Right lobe of liver (tissue), 6 donors: ENCODE results near the gene RHEX. TPM values are rescaled to one million over a fixed set of nuclear protein-coding genes. Genes with fewer than 3 reads are reported as not detected.
"Not testable (repeated sequence)": the region's sequence is repeated elsewhere in the genome, so short reads cannot be mapped to it uniquely, and the experiment has no call there.

Experiments
- ATAC-seq, 4 donors: fragments of 200-7000 bp; cut with Tn5 transposase; one replicate each; pipeline ENCODE4 v1.9.1; 2020; ENCODE audit warnings: mild to moderate bottlenecking in 4 of 4, moderate library complexity in 4 of 4
- DNase-seq, 3 donors: peaks; one replicate each; pipeline ENCODE4 v3.0.0-alpha.2; 2020
- H3K27ac ChIP-seq, 3 donors: fragments of 200-600 bp; one replicate each; pipeline ENCODE4 v1.8.0; 2022
- H3K27me3 ChIP-seq, 2 donors: fragments of 200-600 bp; one replicate each; pipeline ENCODE4 v1.8.0; 2022
- H3K36me3 ChIP-seq, 4 donors: fragments of 200-600 bp; sonication (generic) in 1 of 4; one replicate each; pipeline versions ENCODE4 v1.5.1 to v1.8.0; 2017 to 2022; ENCODE audit warnings: control low read depth in 1 of 4
- H3K4me1 ChIP-seq, 4 donors: fragments of 200-600 bp; sonication (generic) in 1 of 4; one replicate each; pipeline versions ENCODE4 v1.5.1 to v1.8.0; 2017 to 2022; ENCODE audit warnings: control low read depth in 1 of 4
- H3K4me3 ChIP-seq, 3 donors: fragments of 200-600 bp; one replicate each; pipeline ENCODE4 v1.8.0; 2022
- H3K9me3 ChIP-seq, 4 donors: fragments of 200-600 bp; sonication (generic) in 1 of 4; one replicate each; pipeline versions ENCODE4 v1.5.1 to v1.8.0; 2017 to 2022; ENCODE audit warnings: control low read depth in 1 of 4
- POLR2A ChIP-seq: fragments of 450-650 bp; IDR thresholded peaks from one replicate; pipeline ENCODE4 v1.6.1; 2017; ENCODE audit warnings: antibody characterized with exemption, mild to moderate bottlenecking
- WGBS: methylation state at CpG from one replicate; pipeline ENCODE4 v1.1.6; 2018; ENCODE audit warnings: low coverage, low lambda C conversion rate; ENCODE audit not compliant: insufficient coverage; ENCODE audit errors: missing lambda C conversion rate; 5-methylcytosine and 5-hydroxymethylcytosine counted together
- intact Hi-C, 2 donors: fragments of 100-400 bp; cut with DNase I; formaldehyde crosslinking; loops; one replicate each; pipeline versions ENCODE4 v1.11.2 to v1.14.1; 2022
- total RNA-seq, 6 experiments: library from RNA; depleted of rRNA in 2 of 6; stranded (reverse); fragments of >200 nt in 2 of 6; fragmentation: NEBNext Ultra II Directional in 3 of 6; extraction: Animal tissue kit (Norgen Biotek cat#: 25700) in 3 of 6; gene quantifications; one replicate each; pipeline versions ENCODE4 v1.1.0 to v1.2.4, GENCODE V29; 2016 to 2023
- TF ChIP-seq, protein P1 (sequence below), 4 donors: fragments of 200-600 bp in 3 of 4; fragments of 450-650 bp in 1 of 4; IDR thresholded peaks; one replicate each; pipeline versions ENCODE4 v1.5.1 to v1.8.0; 2016 to 2022; ENCODE audit warnings: antibody characterized with exemption in 4 of 4, mild to moderate bottlenecking in 2 of 4
- donor health status: DM: no; HTN: yes; CAD: no.
- donor health status: DM: no; HTN: no; CAD: no.
- donor health status: DM: no; HTN: no; CAD: no.
- donor health status: DM: no; HTN: yes; CAD: no.
- donor health status: DM: no; HTN: yes; CAD: no.

RHEX gene
- total RNA-seq, 6 experiments from 2014 or later: 0.18 to 0.57 (median 0.26) TPM; not detected in 1

DNA sequence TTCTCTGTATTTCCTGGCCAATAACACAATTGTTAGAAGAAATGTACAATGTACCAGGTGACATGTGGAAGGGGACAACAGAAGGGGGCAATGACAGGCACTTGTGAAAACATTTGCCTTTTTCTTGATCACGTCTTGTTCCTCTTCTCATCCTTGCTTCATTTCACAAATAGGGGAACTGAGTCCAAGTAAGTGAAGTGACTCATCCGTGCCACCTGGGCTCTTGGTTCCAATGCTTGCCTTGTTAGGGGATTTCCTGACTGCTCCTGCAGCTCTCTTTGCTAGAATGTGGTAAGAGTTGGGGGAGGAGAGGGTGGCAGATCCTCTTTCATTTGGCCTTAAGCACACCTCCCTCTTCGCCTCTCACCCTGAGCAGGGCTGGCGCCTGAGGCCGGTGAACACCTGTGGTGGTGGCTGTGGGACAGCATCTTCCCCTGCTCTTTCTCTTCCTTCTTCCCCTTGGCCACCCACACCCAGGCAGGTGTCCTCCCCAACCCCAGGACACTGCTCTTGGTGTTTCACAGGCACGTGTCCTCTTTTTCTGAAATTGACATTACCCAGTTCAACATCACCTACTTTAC is 2.2 kb upstream of the RHEX start:
- TF ChIP-seq, protein P1, sequence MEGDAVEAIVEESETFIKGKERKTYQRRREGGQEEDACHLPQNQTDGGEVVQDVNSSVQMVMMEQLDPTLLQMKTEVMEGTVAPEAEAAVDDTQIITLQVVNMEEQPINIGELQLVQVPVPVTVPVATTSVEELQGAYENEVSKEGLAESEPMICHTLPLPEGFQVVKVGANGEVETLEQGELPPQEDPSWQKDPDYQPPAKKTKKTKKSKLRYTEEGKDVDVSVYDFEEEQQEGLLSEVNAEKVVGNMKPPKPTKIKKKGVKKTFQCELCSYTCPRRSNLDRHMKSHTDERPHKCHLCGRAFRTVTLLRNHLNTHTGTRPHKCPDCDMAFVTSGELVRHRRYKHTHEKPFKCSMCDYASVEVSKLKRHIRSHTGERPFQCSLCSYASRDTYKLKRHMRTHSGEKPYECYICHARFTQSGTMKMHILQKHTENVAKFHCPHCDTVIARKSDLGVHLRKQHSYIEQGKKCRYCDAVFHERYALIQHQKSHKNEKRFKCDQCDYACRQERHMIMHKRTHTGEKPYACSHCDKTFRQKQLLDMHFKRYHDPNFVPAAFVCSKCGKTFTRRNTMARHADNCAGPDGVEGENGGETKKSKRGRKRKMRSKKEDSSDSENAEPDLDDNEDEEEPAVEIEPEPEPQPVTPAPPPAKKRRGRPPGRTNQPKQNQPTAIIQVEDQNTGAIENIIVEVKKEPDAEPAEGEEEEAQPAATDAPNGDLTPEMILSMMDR (IDR thresholded peaks at IDR 0.05): no peak
- no peak for TF ChIP-seq POLR2A

DNA sequence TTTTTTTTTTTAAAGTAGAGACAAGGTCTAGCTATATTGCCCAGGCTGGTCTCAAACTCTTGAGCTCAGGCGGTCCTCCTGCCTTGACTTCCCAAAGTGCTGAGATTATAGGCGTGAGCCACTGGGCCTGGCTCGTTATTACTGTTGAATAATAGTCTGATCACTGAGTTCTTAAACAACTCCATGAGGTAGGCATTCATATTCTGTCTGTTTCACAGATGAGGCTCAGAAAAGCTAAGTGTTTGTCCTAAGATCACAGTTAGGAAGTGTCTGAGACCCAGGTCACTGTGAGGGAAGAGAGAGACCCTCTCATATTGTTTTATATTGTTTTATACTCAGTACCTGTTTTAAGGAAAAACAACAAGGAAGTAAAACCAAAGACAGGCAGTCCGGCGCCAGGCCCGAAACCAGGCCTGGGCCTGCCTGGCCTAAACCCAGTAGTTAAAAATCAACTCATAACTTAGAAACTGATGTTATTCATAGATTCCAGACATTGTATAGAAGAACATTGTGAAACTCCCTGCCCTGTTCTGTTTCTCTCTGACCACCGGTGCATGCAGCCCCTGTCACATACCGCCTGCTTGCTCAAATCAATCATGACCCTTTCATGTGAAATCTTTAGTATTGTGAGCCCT is 625 bp upstream of the RHEX start:
- H3K27me3 ChIP-seq, H3K9me3 ChIP-seq, H3K27ac ChIP-seq, H3K4me3 ChIP-seq, DNase-seq, intact Hi-C loops, ATAC-seq, H3K36me3 ChIP-seq: not testable (repeated sequence)
- H3K4me1 ChIP-seq: peaks cover 0 to 31% (median 6%) of the 10 kb centered on the region in 4 donors
- WGBS: 81% methylated on average over 6 of the region's 8 CpGs

More for the DNA sequence above, 2.2 kb upstream of the RHEX start:
- Histone ChIP-seq H3K9me3 (no peaks in the 10 kb centered on the region), H3K27ac (no peak overlapping the region), H3K36me3 (no peaks in the 10 kb centered on the region), H3K27me3 (no peaks in the 10 kb centered on the region), H3K4me3 (no peak overlapping the region), H3K4me1 (peaks cover 0 to 24% (median 3%) of the 10 kb centered on the region in 4 donors)
- intact Hi-C loops: no loop called here
- DNase-seq: no peak
- WGBS: 53% methylated on average over 5 of the region's 6 CpGs
- peak in 2 of 4 donors; percentile 24 to 29 for ATAC-seq

DNA sequence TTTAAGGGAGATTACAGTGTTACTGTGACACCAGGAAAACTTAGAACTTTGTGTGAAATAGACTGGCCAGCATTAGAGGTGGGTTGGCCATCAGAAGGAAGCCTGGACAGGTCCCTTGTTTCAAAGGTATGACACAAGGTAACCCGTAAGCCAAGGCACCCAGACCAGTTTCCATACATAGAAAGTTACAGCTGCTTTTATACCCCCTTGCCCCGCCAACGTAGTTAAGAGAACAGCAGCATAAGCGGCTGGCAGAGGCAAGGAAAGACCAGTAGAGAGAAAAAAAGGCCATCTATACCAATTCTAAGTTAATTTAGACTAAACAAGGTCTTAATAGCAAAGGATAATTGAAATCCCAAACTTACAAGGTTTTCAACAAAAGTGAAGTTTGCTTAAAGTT is 643 bp downstream of the RHEX start:
- H3K9me3 ChIP-seq, H3K27me3 ChIP-seq, H3K36me3 ChIP-seq, ATAC-seq, intact Hi-C loops, DNase-seq: not testable (repeated sequence)
- H3K27ac ChIP-seq: peak overlapping the region; percentile 17 to 63 (median 51)
- 70% methylated on average over 4 of the region's 4 CpGs for WGBS
- peak overlapping the region in 1 of 3 donors; percentile 5 for H3K4me3 ChIP-seq
- peaks cover 0 to 31% (median 6%) of the 10 kb centered on the region in 4 donors for H3K4me1 ChIP-seq

DNA sequence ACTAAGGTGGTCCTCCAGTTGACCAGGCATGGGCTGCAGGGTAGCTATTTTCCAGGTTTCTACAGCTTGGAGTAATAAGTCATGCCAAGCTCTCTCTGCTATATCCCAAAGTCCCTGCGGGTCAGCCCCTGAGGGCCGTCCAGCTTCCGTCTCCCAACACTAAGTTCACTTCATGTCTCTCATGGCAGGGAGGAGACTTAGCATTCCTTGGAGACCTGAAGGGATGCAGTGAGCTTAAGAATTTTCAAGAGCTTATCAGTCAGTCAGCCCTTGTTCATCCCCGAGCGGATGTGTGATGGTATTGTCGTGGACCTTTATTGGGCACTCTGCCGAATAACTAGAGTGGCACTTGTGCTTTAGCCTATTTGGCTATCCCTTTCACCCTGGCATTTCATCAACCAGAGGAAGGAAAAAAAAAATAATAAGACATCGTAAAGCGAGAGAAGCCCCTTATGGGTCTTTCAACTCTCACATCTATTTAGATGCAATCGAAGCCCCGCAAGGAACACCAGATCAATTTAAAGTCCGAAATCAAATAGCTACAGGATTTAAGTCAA is 2.2 kb downstream of the RHEX start:
- WGBS: 32% methylated on average over 8 of the region's 12 CpGs
- DNase-seq, H3K27me3 ChIP-seq, ATAC-seq, H3K4me3 ChIP-seq, intact Hi-C loops, H3K9me3 ChIP-seq, H3K36me3 ChIP-seq: not testable (repeated sequence)
- Histone ChIP-seq H3K27ac (peak overlapping the region in 2 of 3 donors; percentile 10 to 25), H3K4me1 (peaks cover 0 to 27% (median 6%) of the 10 kb centered on the region in 4 donors)

DNA sequence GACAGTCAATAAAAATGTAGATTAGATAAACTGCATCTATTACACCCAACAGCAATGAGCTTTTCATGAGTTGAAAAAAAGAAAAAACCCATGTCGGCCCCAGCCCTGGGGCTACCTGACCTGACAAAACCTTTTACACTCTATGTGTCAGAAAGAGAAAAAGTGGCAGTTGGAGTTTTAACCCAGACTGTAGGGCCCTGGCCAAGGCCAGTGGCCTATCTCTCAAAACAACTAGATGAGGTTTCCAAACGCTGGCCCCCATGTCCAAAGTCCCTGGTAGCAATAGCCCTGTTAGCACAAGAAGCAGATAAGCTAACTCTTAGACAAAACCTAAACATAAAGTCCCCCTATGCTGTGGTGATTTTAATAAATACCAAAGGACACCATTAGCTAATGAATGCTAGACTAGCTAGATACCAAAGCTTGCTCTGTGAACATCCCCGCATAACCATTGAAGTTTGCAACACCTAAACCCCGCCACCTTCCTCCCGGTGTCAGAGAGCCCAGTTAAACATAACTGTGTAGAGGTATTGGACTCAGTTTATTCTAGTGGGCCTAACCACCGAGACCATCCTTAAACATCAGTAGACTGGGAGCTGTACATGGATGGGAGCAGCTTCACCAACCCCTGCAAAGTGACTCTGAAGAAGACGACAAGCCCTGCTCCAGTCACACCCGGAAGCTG is 2.8 kb downstream of the RHEX start:
- H3K27me3 ChIP-seq, intact Hi-C loops, H3K36me3 ChIP-seq, H3K9me3 ChIP-seq, ATAC-seq, H3K4me3 ChIP-seq: not testable (repeated sequence)
- Histone ChIP-seq H3K4me1 (peaks cover 0 to 27% (median 6%) of the 10 kb centered on the region in 4 donors), H3K27ac (peak overlapping the region in 2 of 3 donors; percentile 12 to 25)
- peak; percentile 36 to 91 (median 71) for DNase-seq
- 55% methylated on average over 5 of the region's 8 CpGs for WGBS

DNA sequence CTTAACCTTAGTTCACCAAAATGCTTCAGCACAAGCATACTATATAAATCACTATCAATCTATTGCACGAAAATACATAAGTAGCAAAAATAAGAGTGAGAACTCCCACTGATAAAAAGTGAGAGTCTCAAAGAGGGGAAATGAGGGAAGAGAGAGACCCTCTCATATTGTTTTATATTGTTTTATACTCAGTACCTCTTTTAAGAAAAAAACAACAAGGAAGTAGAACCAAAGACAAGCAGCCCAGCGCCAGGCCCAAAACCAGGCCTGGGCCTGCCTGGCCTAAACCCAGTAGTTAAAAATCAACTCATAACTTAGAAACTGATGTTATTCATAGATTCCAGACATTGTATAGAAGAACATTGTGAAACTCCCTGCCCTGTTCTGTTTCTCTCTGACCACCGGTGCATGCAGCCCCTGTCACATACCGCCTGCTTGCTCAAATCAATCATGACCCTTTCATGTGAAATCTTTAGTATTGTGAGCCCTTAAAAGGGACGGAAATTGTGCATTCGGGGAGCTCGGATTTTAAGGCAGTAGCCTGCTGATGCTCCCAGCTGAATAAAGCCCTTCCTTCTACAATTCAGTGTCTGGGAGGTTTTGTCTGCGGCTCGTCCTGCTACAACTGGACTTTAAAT is 5.4 kb downstream of the RHEX start:
- H3K27ac ChIP-seq, H3K27me3 ChIP-seq, DNase-seq, H3K4me3 ChIP-seq, ATAC-seq, H3K9me3 ChIP-seq, H3K36me3 ChIP-seq, intact Hi-C loops: not testable (repeated sequence)
- H3K4me1 ChIP-seq: peaks cover 0 to 20% (median 6%) of the 10 kb centered on the region in 4 donors
- 86% methylated on average over 3 of the region's 9 CpGs for WGBS
